ENCODE results near the gene PCNX2. TPM values are rescaled to one million over a fixed set of nuclear protein-coding genes. Genes with fewer than 3 reads are reported as not detected.
"Not testable (repeated sequence)": the region's sequence is repeated elsewhere in the genome, so short reads cannot be mapped to it uniquely, and the experiment has no call there.

The PCNX2 gene
- total RNA-seq, 1 experiment from 2014 or later: 4.5 TPM

DNA sequence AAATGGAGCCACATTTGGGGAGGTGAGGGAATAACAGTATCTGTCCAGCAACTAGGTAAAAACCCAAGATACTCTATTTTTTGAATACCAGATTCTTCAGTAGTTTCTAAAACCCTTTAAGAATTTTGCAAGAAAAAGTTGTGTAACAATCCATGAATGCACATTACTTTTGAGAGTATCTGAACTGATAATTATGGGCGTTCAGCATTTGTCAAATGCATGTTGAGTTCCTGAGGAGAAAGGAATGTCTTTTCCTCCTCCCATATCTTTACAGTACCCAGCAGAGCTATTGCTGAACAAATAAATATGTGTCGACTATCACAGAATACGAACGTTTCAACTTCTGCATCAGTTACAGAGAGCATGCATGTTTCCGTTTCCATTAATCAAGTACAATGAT is 104.5 kb downstream of the PCNX2 start:
- no peak overlapping the region for H3K27ac ChIP-seq

DNA sequence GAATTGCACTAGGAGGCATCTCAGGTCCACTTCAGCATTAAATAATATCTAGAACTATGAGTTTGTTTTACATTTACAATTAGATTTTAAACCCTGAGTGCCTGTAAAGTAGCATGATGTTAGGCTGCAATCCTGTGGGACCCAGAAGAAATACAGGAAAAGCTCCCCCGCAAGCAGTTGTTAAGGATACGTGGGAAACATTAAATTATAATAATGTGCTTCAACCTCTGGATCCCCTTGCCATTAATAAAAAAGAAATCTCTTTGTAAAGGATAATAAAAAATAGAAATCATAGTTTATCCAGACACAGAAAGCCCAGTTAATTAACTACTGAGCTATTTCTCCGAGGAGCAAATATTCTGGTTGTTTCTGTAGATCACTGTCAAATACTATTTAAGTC is 106.0 kb downstream of the PCNX2 start:
- Histone ChIP-seq H3K9me3 (replicated peaks) (no peaks in the 10 kb centered on the region), H3K27me3 (no peaks in the 10 kb centered on the region), H3K4me3 (no peak overlapping the region), H3K4me1 (no peaks in the 10 kb centered on the region), H3K27ac (no peak overlapping the region), H3K36me3 (no peaks in the 10 kb centered on the region)
- no peak for DNase-seq

More for the DNA sequence above, 104.5 kb downstream of the PCNX2 start:
- 0 out of 2 replicates have a peak, but pooled peaks cover 3% of the 10 kb centered on the region for H3K9me3 ChIP-seq (replicated peaks)
- no peaks in the 10 kb centered on the region for H3K36me3 ChIP-seq
- no peak overlapping the region for H3K4me3 ChIP-seq
- H3K4me1 ChIP-seq: no peaks in the 10 kb centered on the region
- no peak for DNase-seq
- H3K27me3 ChIP-seq: no peaks in the 10 kb centered on the region

- no peak for DNase-seq
- H3K36me3 ChIP-seq: no peaks in the 10 kb centered on the region
- no peaks in the 10 kb centered on the region for H3K4me1 ChIP-seq
- no peaks in the 10 kb centered on the region for H3K27me3 ChIP-seq
- no peak overlapping the region for H3K27ac ChIP-seq
- H3K9me3 ChIP-seq (replicated peaks): no peaks in the 10 kb centered on the region
- no peak overlapping the region for H3K4me3 ChIP-seq
Observed at GRCh38 chr1:233188061-233188460, 107.5 kb downstream of the PCNX2 start.

DNA sequence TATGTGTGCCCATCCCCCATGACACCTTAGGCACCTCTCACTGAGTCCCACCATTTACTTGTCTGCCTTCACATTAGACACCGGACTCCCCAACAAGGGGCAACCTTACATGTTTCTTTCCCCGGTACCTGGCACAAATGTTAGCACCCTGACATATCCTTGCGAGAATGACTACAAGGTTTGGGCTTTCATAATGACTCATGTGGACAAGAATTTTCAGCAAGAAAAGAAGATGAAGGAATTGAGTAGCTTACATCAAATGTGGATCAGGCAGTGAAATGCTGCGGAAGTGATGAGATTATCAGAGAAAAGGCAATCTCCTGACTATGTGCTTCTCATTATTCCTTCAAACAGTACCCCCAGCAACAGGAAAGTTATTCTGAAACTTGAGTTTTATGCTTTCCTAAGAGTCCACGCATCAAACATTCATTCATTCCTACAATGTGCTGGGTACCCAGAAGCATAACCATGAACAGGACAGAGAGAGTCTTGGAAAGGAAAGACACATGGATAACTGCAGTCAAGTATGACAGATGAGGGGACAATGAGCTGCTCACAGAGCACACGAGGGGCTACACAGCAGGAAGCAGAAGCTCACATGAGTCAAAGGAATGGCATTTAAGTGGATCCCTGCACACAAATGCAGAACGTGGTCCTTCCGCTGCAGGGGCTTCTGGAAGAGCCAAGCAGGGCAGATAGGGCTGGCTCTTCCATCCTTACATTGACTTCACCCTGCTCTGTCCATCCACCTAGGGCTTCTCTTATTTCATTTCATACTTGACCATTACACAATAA is 112.1 kb downstream of the PCNX2 start:
- no peak for DNase-seq
- Histone ChIP-seq H3K4me1 (no peaks in the 10 kb centered on the region), H3K27me3 (no peaks in the 10 kb centered on the region), H3K4me3 (no peak overlapping the region), H3K27ac (no peak overlapping the region), H3K9me3 (replicated peaks) (no peaks in the 10 kb centered on the region), H3K36me3 (no peaks in the 10 kb centered on the region)

DNA sequence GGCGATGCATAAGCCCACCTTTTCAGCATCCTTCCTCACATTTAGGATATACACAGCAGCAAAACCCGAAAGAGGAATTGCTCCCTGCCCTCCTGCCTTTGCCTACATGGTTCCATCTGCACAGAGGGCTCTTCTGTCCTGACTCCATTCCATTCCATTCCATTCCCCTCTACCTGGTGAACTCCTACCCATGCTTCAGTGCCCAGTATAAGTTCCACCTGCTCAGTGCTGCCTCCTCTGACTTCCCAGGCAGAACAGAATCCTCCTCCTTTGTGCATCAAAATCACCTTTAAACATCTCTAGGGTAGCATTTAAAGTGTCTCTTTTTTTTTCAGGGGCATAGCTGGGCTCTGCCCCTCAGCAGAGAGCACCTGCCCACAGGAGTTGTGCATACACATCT is 112.9 kb downstream of the PCNX2 start:
- no peak overlapping the region for H3K27ac ChIP-seq
- DNase-seq: no peak
- H3K9me3 ChIP-seq (replicated peaks): no peaks in the 10 kb centered on the region
- H3K4me1 ChIP-seq: no peaks in the 10 kb centered on the region
- H3K27me3 ChIP-seq: no peaks in the 10 kb centered on the region
- H3K4me3 ChIP-seq: no peak overlapping the region
- no peaks in the 10 kb centered on the region for H3K36me3 ChIP-seq

GRCh38 chr1:233180641-233181364 is 114.7 kb downstream of the PCNX2 start:
- Histone ChIP-seq H3K9me3 (replicated peaks) (no peaks in the 10 kb centered on the region), H3K27me3 (no peaks in the 10 kb centered on the region), H3K36me3 (no peaks in the 10 kb centered on the region), H3K27ac (no peak overlapping the region), H3K4me3 (no peak overlapping the region), H3K4me1 (no peaks in the 10 kb centered on the region)
- no peak for DNase-seq

DNA sequence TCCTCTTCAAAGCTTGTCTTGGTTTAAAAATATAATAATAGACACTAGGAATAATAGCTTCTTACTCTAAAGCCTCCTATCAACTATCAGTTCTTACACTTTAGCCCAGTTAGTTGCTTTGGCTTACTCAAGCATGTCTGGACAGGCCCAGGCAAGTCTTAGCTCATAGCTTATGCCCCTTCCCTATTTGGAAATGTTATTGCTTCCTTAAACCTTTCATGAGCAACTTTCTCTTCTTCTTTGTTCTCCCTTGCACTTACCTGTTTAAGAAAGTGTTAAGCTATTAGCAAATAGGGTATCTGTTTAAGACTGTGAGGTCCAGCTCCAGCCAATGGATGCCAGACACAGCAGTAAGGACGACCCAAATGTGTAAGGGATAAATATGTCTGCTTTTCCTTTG is 115.9 kb downstream of the PCNX2 start:
- not testable (repeated sequence) for DNase-seq; H3K27me3 ChIP-seq; H3K9me3 ChIP-seq (replicated peaks); H3K4me1 ChIP-seq; H3K36me3 ChIP-seq; H3K27ac ChIP-seq; H3K4me3 ChIP-seq

- H3K36me3 ChIP-seq: no peaks in the 10 kb centered on the region
- no peak overlapping the region for H3K27ac ChIP-seq
- H3K4me1 ChIP-seq: no peaks in the 10 kb centered on the region
- no peaks in the 10 kb centered on the region for H3K9me3 ChIP-seq (replicated peaks)
- DNase-seq: peak in 1 of 2 experiments; percentile 36
- no peaks in the 10 kb centered on the region for H3K27me3 ChIP-seq
- no peak overlapping the region for H3K4me3 ChIP-seq
Observed at GRCh38 chr1:233172201-233172600, 123.3 kb downstream of the PCNX2 start.

- no peaks in the 10 kb centered on the region for H3K4me1 ChIP-seq
- H3K4me3 ChIP-seq: no peak overlapping the region
- no peaks in the 10 kb centered on the region for H3K36me3 ChIP-seq
- no peak for DNase-seq
- H3K27me3 ChIP-seq: no peaks in the 10 kb centered on the region
- H3K9me3 ChIP-seq (replicated peaks): no peaks in the 10 kb centered on the region
- H3K27ac ChIP-seq: no peak overlapping the region
Observed at GRCh38 chr1:233170741-233171140, 124.8 kb downstream of the PCNX2 start.

GRCh38 chr1:233168384-233168783 is 127.1 kb downstream of the PCNX2 start:
- H3K27ac ChIP-seq: no peak overlapping the region
- no peaks in the 10 kb centered on the region for H3K9me3 ChIP-seq (replicated peaks)
- H3K4me1 ChIP-seq: no peaks in the 10 kb centered on the region
- no peaks in the 10 kb centered on the region for H3K36me3 ChIP-seq
- H3K4me3 ChIP-seq: no peak overlapping the region
- DNase-seq: no peak
- no peaks in the 10 kb centered on the region for H3K27me3 ChIP-seq

GRCh38 chr1:233166896-233167295 is 128.6 kb downstream of the PCNX2 start:
- H3K4me3 ChIP-seq: no peak overlapping the region
- H3K4me1 ChIP-seq: no peaks in the 10 kb centered on the region
- no peaks in the 10 kb centered on the region for H3K36me3 ChIP-seq

DNA sequence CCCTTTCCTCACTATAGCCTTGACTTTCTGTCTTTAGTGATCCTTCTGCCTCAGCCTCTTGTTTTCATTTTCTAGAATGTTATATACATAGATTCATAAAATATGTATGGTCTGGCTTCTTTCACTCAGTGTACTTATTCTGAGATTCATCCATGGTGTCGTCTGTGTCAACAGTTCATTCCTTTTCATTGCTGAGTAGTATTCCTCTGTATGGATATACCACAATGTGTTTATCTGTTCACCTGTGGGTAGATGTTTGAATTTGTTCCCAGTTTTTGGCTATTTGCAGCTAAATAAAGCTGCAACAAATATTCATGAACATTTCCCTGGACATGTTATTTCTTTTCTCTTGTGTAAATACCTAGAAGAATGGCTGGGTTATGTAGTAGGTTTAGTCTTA is 131.8 kb downstream of the PCNX2 start:
- DNase-seq: no peak
- Histone ChIP-seq H3K27ac (no peak overlapping the region), H3K27me3 (no peaks in the 10 kb centered on the region)

More at GRCh38 chr1:233166896-233167295, 128.6 kb downstream of the PCNX2 start:
- H3K9me3 ChIP-seq (replicated peaks): no peaks in the 10 kb centered on the region
- H3K27ac ChIP-seq: no peak overlapping the region
- H3K27me3 ChIP-seq: no peaks in the 10 kb centered on the region
- no peak for DNase-seq

DNA sequence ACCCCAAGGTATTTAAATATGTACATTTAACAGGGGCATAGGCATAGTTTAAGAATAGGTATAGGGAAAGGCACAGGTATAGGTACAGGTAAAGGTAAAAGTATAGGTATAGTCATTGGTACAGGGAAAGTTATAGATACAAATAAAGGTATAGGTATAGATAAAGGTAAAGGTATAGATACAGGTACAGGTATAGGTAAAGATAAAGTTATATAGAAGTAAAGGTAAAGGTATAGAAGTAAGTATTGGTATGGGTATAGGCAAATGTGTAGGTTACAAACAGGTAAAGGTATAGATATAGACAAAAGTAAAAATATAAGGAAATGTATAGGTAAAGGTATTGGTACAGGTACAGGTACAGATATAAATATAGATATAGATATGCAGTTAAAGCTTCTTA is 137.2 kb downstream of the PCNX2 start:
- H3K9me3 ChIP-seq (replicated peaks): no peaks in the 10 kb centered on the region
- H3K4me3 ChIP-seq: no peak overlapping the region
- DNase-seq: no peak
- no peak overlapping the region for H3K27ac ChIP-seq
- no peaks in the 10 kb centered on the region for H3K27me3 ChIP-seq
- H3K36me3 ChIP-seq: no peaks in the 10 kb centered on the region
- no peaks in the 10 kb centered on the region for H3K4me1 ChIP-seq

More for the DNA sequence above, 131.8 kb downstream of the PCNX2 start:
- H3K4me3 ChIP-seq: no peak overlapping the region
- no peaks in the 10 kb centered on the region for H3K4me1 ChIP-seq
- no peaks in the 10 kb centered on the region for H3K36me3 ChIP-seq
- H3K9me3 ChIP-seq (replicated peaks): no peaks in the 10 kb centered on the region

DNA sequence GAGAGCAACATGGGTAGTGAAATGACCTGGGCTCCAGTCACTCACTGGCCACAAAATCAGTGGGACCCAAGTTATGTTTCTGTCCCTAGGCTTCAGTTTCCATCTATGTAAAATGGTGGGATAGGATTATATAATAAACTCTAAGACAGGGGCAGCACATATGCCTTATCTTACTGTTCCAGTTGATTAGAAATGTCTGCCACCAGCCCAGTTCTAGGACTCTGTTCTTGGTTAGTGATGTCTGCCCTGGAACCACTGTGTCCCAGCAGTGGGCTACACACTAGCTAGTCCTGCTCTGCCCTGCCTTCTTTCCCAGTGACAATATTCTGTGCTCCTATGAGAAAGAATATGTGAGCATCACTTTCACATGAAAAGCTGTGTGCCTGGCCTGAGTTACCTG is 138.3 kb downstream of the PCNX2 start:
- Histone ChIP-seq H3K27ac (no peak overlapping the region), H3K27me3 (no peaks in the 10 kb centered on the region), H3K9me3 (replicated peaks) (no peaks in the 10 kb centered on the region), H3K4me1 (no peaks in the 10 kb centered on the region), H3K4me3 (no peak overlapping the region), H3K36me3 (no peaks in the 10 kb centered on the region)
- DNase-seq: no peak

DNA sequence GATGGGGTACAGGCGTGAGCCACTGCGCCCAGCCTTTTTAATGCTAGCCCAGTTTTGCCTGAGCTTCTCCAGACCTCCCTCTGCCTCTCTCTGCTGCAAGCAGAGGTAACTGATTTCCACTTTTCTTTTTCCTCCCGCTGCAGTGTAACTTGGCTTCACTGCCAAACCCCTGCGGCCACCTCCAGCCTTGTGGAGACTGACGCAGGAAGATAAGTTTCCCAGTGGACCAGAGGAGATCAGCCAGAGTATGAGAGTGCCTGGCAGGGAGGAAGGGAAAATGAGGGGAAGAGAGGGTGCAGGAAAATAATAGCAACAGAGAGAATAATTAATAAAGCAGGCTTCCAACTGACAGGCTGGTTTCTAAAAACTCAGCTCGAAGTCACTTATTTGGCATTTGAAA is 143.7 kb downstream of the PCNX2 start:
- DNase-seq: no peak
- no peaks in the 10 kb centered on the region for H3K4me1 ChIP-seq
- no peak overlapping the region for H3K27ac ChIP-seq

More for the DNA sequence above, 143.7 kb downstream of the PCNX2 start:
- Histone ChIP-seq H3K36me3 (no peaks in the 10 kb centered on the region), H3K27me3 (no peaks in the 10 kb centered on the region), H3K4me3 (no peak overlapping the region), H3K9me3 (replicated peaks) (no peaks in the 10 kb centered on the region)

All from SJCRH30 (cell line).